SIG-M5 treated with dmso at 0.1 percent for 504 hours (cell line): ENCODE data around the gene FNDC3A.
A peak's percentile ranks its signal among the peaks of the same experiment; 100 is the strongest.
"Not testable (repeated sequence)": the region's sequence is repeated elsewhere in the genome, so short reads cannot be mapped to it uniquely, and the experiment has no call there.

Experiments
- DNase-seq: peaks from one replicate; lab custom pipeline; 2025; ENCODE audit not compliant: unreplicated experiment; lab: John Stamatoyannopoulos, UW

The FNDC3A gene

GRCh38 chr13:48976576-48977285 is 1.0 kb downstream of the FNDC3A start:
- DNase-seq, result no peak

- no peak for DNase-seq
Observed at GRCh38 chr13:48977286-48977625, 1.5 kb downstream of the FNDC3A start.

GRCh38 chr13:48977973-48978372 is 2.3 kb downstream of the FNDC3A start:
- no peak for DNase-seq

GRCh38 chr13:48978942-48979601 is 3.4 kb downstream of the FNDC3A start:
- DNase-seq, result no peak

GRCh38 chr13:48979892-48980291 is 4.2 kb downstream of the FNDC3A start:
- DNase-seq, result peak; percentile 98

GRCh38 chr13:48983331-48983730 is 7.6 kb downstream of the FNDC3A start:
- no peak for DNase-seq

- no peak for DNase-seq
Observed at GRCh38 chr13:48985756-48986155, 10.0 kb downstream of the FNDC3A start.

- no peak for DNase-seq
Observed at GRCh38 chr13:48990900-48991299, 15.2 kb downstream of the FNDC3A start.

GRCh38 chr13:48993150-48993549 is 17.4 kb downstream of the FNDC3A start:
- no peak for DNase-seq

GRCh38 chr13:48994706-48995105 is 19.0 kb downstream of the FNDC3A start:
- peak; percentile 22 for DNase-seq

GRCh38 chr13:48998641-48999292 is 23.1 kb downstream of the FNDC3A start:
- no peak for DNase-seq

GRCh38 chr13:49000247-49000646 is 24.5 kb downstream of the FNDC3A start:
- no peak for DNase-seq

GRCh38 chr13:49018986-49019635 is 43.4 kb downstream of the FNDC3A start:
- DNase-seq, result not testable (repeated sequence)

GRCh38 chr13:49020328-49020727 is 44.6 kb downstream of the FNDC3A start:
- DNase-seq, result no peak

- DNase-seq, result no peak
Observed at GRCh38 chr13:49020940-49021553, 45.3 kb downstream of the FNDC3A start.

- DNase-seq, result no peak
Observed at GRCh38 chr13:49021953-49022352, 46.2 kb downstream of the FNDC3A start.

- no peak for DNase-seq
Observed at GRCh38 chr13:49022472-49023144, 46.9 kb downstream of the FNDC3A start.

- DNase-seq, result peak; percentile 1
Observed at GRCh38 chr13:49023431-49023830, 47.7 kb downstream of the FNDC3A start.

GRCh38 chr13:49026851-49027250 is 51.1 kb downstream of the FNDC3A start:
- DNase-seq, result no peak

GRCh38 chr13:49029570-49029969 is 53.9 kb downstream of the FNDC3A start:
- DNase-seq, result no peak

GRCh38 chr13:49030213-49030612 is 54.5 kb downstream of the FNDC3A start:
- DNase-seq, result no peak
